Heart left ventricle (tissue), 13 donors: Measurements from ENCODE around the gene AKAP5.
"Not testable (repeated sequence)": the region's sequence is repeated elsewhere in the genome, so short reads cannot be mapped to it uniquely, and the experiment has no call there.

Experiments used
- POLR2A ChIP-seq, 2 donors: fragments of 450-650 bp; IDR thresholded peaks; one replicate each; pipeline ENCODE4 v1.6.1; 2017; ENCODE audit warnings: antibody characterized with exemption in 2 of 2, mild to moderate bottlenecking in 2 of 2, moderate library complexity in 2 of 2
- TF ChIP-seq, protein P1 (sequence below), 12 donors: fragments of 200-600 bp; sonication (generic) in 4 of 12; IDR thresholded peaks; one replicate each; pipeline versions ENCODE4 v1.5.0 to v1.8.0; 2018 to 2022; ENCODE audit warnings: antibody characterized with exemption in 12 of 12, mild to moderate bottlenecking in 5 of 12
- donor health status: ischemic (EF 13 %, LVEDD 7.1; RV severe dilation, severe dysfunction).
- donor health status: DM: no; HTN: yes; CAD: no.
- donor health status: DM: no; HTN: no; CAD: no.
- donor health status: ischemic (EF 25% LVEDD 6.9; RV normal size, moderate dysfunction).
- donor health status: ischemic (EF 25% LVEDD 5.7; RV mildly dilated, moderate dysfunction).
- donor health status: ischemic (EF 35%, LVEDD 5.7; RV mildly dilated, moderate dysfunction).
- donor health status: nonischemic (EF 11% LVEDD 7.7; RV severe dilation, severe dysfunction).
- donor health status: DM: yes; HTN: yes; CAD: no.
- donor health status: PGD.
- donor health status: ischemic (EF 29% LVEDD 5.4; RV normal size, mild dysfunction).
- donor health status: nonischemic (EF 23%, LVEDD 6.1; RV moderate dilation, normal function).

DNA sequence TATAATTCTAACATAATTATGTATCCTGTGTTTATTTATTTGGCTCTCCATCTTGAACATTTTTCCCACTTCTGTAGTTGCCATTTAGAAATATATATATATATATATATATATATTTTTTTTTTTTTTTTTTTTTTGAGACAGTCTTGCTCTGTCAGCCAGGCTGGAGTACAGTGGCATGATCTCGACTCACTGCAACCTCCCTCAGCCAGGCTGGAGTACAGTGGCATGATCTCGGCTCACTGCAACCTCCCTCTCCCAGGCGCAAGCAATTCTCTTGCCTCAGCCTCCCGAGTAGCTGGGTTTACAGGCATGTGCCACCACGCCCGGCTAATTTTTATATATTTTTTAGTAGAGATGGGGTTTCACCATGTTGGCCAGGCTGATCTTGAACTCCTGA, 52.4 kb downstream of the AKAP5 start:
- TF ChIP-seq, protein P1, sequence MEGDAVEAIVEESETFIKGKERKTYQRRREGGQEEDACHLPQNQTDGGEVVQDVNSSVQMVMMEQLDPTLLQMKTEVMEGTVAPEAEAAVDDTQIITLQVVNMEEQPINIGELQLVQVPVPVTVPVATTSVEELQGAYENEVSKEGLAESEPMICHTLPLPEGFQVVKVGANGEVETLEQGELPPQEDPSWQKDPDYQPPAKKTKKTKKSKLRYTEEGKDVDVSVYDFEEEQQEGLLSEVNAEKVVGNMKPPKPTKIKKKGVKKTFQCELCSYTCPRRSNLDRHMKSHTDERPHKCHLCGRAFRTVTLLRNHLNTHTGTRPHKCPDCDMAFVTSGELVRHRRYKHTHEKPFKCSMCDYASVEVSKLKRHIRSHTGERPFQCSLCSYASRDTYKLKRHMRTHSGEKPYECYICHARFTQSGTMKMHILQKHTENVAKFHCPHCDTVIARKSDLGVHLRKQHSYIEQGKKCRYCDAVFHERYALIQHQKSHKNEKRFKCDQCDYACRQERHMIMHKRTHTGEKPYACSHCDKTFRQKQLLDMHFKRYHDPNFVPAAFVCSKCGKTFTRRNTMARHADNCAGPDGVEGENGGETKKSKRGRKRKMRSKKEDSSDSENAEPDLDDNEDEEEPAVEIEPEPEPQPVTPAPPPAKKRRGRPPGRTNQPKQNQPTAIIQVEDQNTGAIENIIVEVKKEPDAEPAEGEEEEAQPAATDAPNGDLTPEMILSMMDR (IDR thresholded peaks at IDR 0.05), result not testable (repeated sequence)
- TF ChIP-seq POLR2A (IDR thresholded peaks at IDR 0.05), result not testable (repeated sequence)
